SH-SY5Y (cell line): Measurements from ENCODE around the gene COA6.

Experiments used
- GATA2 ChIP-seq: IDR thresholded peaks from 2 replicates; pipeline ENCODE4 v1.6.1; 2011; ENCODE audit warnings: mild to moderate bottlenecking, low read depth, low read length
- GATA3 ChIP-seq: IDR thresholded peaks from 2 replicates; pipeline ENCODE4 v1.6.1; 2011; ENCODE audit warnings: low read depth, mild to moderate bottlenecking, low read length, moderate library complexity

The COA6 gene, protein sequence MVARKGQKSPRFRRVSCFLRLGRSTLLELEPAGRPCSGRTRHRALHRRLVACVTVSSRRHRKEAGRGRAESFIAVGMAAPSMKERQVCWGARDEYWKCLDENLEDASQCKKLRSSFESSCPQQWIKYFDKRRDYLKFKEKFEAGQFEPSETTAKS

GRCh38 chr1:234373064-234373958, at the start of gene COA6:
TSS of gene COA6 (plus strand) at chr1:234373456. CDS start at chr1:234373467, 11 bp downstream.
- TF ChIP-seq GATA3 (no peak), GATA2 (peak; percentile 78)

GRCh38 chr1:234324821-234325220, 48.4 kb upstream of the COA6 start:
- TF ChIP-seq GATA2 = no peak
- no peak for TF ChIP-seq GATA3

- TF ChIP-seq GATA2 (no peak), GATA3 (no peak)
These were observed 47.3 kb upstream of the COA6 start for GRCh38 chr1:234325878-234326496.

GRCh38 chr1:234326497-234327366, 46.5 kb upstream of the COA6 start:
- no peak for TF ChIP-seq GATA2
- TF ChIP-seq GATA3 = no peak

DNA sequence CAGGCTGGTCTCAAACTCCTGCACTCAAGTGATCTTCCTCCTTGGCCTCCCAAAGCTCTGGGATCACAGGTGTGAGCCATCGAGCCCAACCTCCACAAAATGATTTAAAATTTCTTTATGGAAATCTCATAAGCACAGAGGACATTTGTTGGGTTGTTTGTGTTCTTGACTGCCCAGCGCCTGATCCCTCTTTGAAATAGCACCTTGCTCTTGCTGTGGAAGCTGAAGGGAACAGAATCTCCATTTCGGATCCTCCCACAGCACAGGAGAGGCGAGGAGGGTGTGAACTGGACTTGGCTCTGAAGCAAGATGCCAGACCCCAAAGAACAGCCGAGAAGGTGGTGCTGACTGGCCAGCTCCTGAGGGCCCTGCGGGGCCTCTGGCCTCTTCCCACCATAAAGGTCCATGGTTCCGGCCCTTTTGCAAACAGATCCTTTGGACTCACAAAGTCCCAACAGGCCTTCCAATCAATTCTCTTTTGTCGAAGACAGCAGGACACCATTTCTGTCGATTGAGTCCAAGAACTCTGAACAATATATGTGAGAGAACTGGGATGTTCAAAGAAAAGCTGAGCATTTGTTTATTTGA, 45.6 kb upstream of the COA6 start:
- TF ChIP-seq GATA2 = no peak
- no peak for TF ChIP-seq GATA3

DNA sequence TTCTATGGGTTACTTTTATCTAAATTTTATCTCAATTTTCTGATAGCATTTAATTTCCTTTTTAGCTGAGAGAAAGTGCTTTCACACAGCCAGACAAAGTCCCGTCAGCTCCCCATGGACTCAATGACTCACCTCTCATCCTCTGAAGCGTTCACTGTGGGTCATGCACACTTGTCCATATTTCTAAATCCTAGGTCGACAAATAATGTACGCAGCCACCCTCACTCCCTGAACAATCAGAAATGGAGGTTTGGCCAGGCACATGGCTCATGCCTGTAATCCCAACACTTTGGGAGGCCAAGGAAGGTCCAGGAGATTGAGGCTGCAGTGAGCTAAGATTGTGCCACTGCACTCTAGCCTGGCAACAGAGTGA, 42.4 kb upstream of the COA6 start:
- no peak for TF ChIP-seq GATA2
- TF ChIP-seq GATA3 = no peak

GRCh38 chr1:234331507-234331906, 41.7 kb upstream of the COA6 start:
- TF ChIP-seq GATA3 (no peak), GATA2 (no peak)

DNA sequence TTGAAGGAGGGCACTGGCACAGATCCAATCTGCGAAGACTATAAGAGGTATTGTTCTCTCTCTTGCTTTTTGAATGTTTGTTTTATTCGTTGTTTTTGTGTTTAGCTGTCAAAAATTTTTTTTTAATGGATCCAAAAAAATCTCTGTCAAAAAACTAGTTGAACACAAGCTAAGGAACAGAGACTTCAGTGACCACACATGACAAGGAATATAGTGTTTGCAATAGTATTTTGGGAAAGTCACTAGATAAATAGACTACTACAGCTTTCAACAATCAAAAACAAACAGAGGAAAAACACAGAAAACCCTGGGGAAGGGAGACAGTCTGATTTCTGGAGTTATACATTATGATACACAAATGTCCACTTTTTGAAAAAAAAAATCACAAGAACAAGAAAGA, 36.9 kb upstream of the COA6 start:
- TF ChIP-seq GATA3 (no peak), GATA2 (no peak)

DNA sequence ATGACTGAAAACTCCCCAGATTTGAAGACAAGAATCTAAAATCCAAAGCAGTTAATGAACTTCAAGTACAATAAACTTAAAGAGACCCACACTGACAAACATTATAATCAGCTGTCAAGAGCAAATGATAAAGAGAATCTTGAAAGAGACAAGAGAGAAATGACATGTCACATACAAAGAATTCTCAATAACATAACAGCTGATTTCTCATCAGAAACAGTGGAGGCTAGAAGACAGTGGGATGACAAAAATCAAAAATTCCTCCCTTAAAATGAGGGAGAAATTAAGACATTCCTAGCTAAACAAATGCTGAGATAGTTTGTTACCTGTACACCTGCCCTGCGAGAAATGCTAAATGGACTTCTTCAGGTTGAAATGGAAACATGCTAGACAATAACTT, 36.0 kb upstream of the COA6 start:
- TF ChIP-seq GATA2 = no peak
- TF ChIP-seq GATA3 = no peak

DNA sequence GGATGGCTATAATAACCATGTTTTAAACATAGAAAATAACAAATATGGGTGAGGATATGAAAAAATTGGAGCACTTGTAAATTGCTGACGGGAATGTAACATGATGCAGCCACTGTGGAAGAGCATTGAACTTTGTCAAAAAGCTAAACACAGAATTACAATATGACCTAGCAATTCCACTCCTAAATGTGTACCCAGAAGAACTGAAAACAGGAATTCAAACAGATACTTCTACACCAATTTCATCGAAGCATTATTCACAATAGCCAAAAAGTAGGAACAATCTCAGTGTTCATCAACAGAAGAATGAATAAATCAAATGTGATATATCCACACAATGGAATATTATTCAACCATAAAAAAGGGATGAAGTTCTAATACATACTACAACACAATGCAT, 32.7 kb upstream of the COA6 start:
- no peak for TF ChIP-seq GATA3
- TF ChIP-seq GATA2 = no peak

DNA sequence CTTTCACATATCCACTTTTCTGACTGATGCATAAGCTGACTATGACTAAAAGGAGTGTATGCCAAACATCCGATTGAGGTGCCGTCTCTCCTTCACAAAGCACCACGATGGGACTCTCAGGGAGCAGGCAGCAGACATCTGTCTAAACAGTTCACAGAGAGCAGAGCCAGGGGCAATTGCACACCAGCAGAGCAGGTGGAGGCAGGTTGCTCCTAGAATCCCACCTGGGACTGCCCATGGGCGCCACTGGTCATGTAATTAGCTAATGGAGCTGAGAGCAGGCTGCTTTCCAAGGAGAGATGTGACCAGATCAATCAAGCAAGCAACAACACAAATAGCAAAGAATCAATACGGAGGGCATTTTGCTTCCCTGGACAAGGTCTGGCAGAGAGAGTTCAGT, 30.5 kb upstream of the COA6 start:
- TF ChIP-seq GATA3 = no peak
- TF ChIP-seq GATA2 = no peak

DNA sequence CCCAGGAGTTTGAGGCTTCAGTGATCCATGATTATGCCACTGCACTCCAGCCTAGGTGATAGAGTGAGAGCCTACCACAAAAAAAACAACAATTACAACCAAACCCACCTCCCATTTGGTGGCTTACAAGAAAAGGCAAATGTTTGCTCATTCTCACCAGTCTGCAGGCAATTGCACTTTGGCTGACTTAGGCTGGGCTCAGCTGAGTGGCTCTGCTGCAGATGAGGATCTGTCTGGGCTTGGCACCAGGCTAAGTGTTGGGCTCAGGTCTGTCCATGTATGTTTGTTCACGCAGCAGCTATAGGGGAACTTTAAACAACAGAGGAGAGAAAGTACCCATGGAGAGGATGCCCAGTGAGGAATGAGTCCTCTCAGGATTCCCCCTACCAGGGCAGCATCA, 28.0 kb upstream of the COA6 start:
- no peak for TF ChIP-seq GATA2
- no peak for TF ChIP-seq GATA3

DNA sequence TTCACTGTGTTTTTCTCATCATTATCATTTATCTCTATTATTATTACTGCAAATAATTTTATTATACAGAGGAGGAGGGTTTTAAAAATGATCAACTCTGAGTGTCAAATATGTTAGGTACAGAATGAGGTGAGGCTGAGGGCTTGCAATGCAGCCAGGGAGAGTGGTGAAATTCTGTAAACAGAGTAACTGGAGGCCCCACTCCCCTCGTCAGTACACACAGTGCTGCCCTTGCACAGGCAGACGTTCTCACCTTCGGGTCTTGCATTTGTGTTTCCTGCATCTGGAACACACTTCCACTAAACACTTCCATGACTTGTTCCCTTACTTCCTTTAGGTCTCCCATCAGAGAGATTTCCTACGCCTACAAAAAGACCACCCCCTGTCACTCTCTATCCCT, 24.3 kb upstream of the COA6 start:
- no peak for TF ChIP-seq GATA3
- no peak for TF ChIP-seq GATA2
